Body of pancreas (tissue), 4 donors: Measurements from ENCODE around the gene UBE2L3.

ENCODE experiments used
- POLR2A ChIP-seq, 3 donors: fragments of 450-650 bp; IDR thresholded peaks; one replicate each; pipeline ENCODE4 v1.6.1; 2016; ENCODE audit warnings: antibody characterized with exemption in 3 of 3, mild to moderate bottlenecking in 2 of 3
- TF ChIP-seq, protein P1 (sequence below), 7 experiments: fragments of 450-650 bp in 4 of 7; fragments of 200-600 bp in 3 of 7; sonication (generic) in 3 of 7; IDR thresholded peaks; one replicate each; pipeline ENCODE4 v1.5.1; 2016 to 2019; ENCODE audit warnings: antibody characterized with exemption in 7 of 7

GRCh38 chr22:21659864-21660525, 92.5 kb downstream of the UBE2L3 start:
- TF ChIP-seq, protein P1, sequence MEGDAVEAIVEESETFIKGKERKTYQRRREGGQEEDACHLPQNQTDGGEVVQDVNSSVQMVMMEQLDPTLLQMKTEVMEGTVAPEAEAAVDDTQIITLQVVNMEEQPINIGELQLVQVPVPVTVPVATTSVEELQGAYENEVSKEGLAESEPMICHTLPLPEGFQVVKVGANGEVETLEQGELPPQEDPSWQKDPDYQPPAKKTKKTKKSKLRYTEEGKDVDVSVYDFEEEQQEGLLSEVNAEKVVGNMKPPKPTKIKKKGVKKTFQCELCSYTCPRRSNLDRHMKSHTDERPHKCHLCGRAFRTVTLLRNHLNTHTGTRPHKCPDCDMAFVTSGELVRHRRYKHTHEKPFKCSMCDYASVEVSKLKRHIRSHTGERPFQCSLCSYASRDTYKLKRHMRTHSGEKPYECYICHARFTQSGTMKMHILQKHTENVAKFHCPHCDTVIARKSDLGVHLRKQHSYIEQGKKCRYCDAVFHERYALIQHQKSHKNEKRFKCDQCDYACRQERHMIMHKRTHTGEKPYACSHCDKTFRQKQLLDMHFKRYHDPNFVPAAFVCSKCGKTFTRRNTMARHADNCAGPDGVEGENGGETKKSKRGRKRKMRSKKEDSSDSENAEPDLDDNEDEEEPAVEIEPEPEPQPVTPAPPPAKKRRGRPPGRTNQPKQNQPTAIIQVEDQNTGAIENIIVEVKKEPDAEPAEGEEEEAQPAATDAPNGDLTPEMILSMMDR (IDR thresholded peaks at IDR 0.05): peak in 1 of 7 experiments; percentile 17
- TF ChIP-seq POLR2A (IDR thresholded peaks at IDR 0.05): no peak
